ENCODE measurements around the gene OR2B2. TPM values are rescaled to one million over a fixed set of nuclear protein-coding genes. Genes with fewer than 3 reads are reported as not detected.

The OR2B2 gene
- polyA plus RNA-seq, 1 donor from 2014 or later, result not detected

GRCh38 chr6:27870291-27870870, 41.8 kb downstream of the OR2B2 start:
- no peak for TF ChIP-seq RAD21 (conservative IDR thresholded peaks at IDR 0.05)
- TF ChIP-seq POLR2AphosphoS5 (IDR thresholded peaks at IDR 0.05), result no peak
- no peak for TF ChIP-seq CTCF (IDR thresholded peaks at IDR 0.05; ENCODE audit: poor library complexity, severe bottlenecking)
- no peak for TF ChIP-seq TAF1 (IDR thresholded peaks at IDR 0.05; ENCODE audit: low read depth)
- TF ChIP-seq EP300 (conservative IDR thresholded peaks at IDR 0.05; ENCODE audit: poor library complexity, severe bottlenecking), result no peak
- TF ChIP-seq REST (IDR thresholded peaks at IDR 0.05; ENCODE audit: borderline replicate concordance), result no peak
- Histone ChIP-seq H3F3A (ENCODE audit: insufficient read depth, low read length, poor library complexity, severe bottlenecking) (peaks cover 10% of the 10 kb centered on the region), H3K27ac (ENCODE audit: low read length) (no peak overlapping the region), H3K9me2 (ENCODE audit: insufficient read depth, low read length) (no peaks in the 10 kb centered on the region), H3K9ac (ENCODE audit: low read length) (no peak overlapping the region), H3K27me3 (ENCODE audit: insufficient read depth, low read depth, low read length) (peaks cover 43% of the 10 kb centered on the region), H4K20me1 (ENCODE audit: insufficient read depth) (no peaks in the 10 kb centered on the region), H2AFZ (ENCODE audit: low read depth, low read length) (no peak overlapping the region), H3K9me3 (ENCODE audit: low read length) (no peaks in the 10 kb centered on the region), H3K36me3 (ENCODE audit: insufficient read depth, low read length) (no peaks in the 10 kb centered on the region), H3K4me2 (ENCODE audit: low read length) (no peak overlapping the region), H3K4me3 (ENCODE audit: low read length) (no peak overlapping the region), H3K79me2 (replicated peaks; ENCODE audit: insufficient read depth, low read length) (no peaks in the 10 kb centered on the region)

- Histone ChIP-seq H3K27ac (ENCODE audit: low read length) (no peak overlapping the region), H3K9me2 (ENCODE audit: insufficient read depth, low read length) (no peaks in the 10 kb centered on the region), H3K79me2 (replicated peaks; ENCODE audit: insufficient read depth, low read length) (no peaks in the 10 kb centered on the region), H3K9me3 (ENCODE audit: low read length) (no peaks in the 10 kb centered on the region), H2AFZ (ENCODE audit: low read depth, low read length) (no peak overlapping the region), H3K27me3 (ENCODE audit: insufficient read depth, low read depth, low read length) (peaks cover 32% of the 10 kb centered on the region), H3K4me3 (ENCODE audit: low read length) (no peak overlapping the region), H3K4me2 (ENCODE audit: low read length) (no peak overlapping the region), H3K36me3 (ENCODE audit: insufficient read depth, low read length) (no peaks in the 10 kb centered on the region), H3F3A (ENCODE audit: insufficient read depth, low read length, poor library complexity, severe bottlenecking) (peaks cover 10% of the 10 kb centered on the region), H4K20me1 (ENCODE audit: insufficient read depth) (no peaks in the 10 kb centered on the region), H3K9ac (ENCODE audit: low read length) (no peak overlapping the region)
- no peak for TF ChIP-seq POLR2AphosphoS5 (IDR thresholded peaks at IDR 0.05)
- no peak for TF ChIP-seq SMC3 (conservative IDR thresholded peaks at IDR 0.05; ENCODE audit: poor library complexity)
- TF ChIP-seq EZH2 (IDR thresholded peaks at IDR 0.05; ENCODE audit: borderline replicate concordance, insufficient read depth, low read length, poor library complexity, severe bottlenecking), result no peak
- TF ChIP-seq MXI1 (conservative IDR thresholded peaks at IDR 0.05; ENCODE audit: poor library complexity, severe bottlenecking), result no peak
- TF ChIP-seq TAF1 (IDR thresholded peaks at IDR 0.05; ENCODE audit: low read depth), result no peak
- TF ChIP-seq RAD21 (conservative IDR thresholded peaks at IDR 0.05), result no peak
- TF ChIP-seq CTCF (IDR thresholded peaks at IDR 0.05; ENCODE audit: poor library complexity, severe bottlenecking), result no peak
Measured at GRCh38 chr6:27868311-27868710, 43.9 kb downstream of the OR2B2 start.

All from neural cell (in vitro differentiated cells).